Upper lobe of left lung (tissue), 4 donors: Measurements from ENCODE around the gene AHCYL2.

ENCODE experiments used
- CTCF ChIP-seq, 6 experiments: fragments of 450-650 bp in 4 of 6; fragments of 200-600 bp in 2 of 6; sonication (generic) in 2 of 6; IDR thresholded peaks; one replicate each; pipeline ENCODE4 v1.5.1; 2016 to 2019; ENCODE audit warnings: antibody characterized with exemption in 6 of 6
- POLR2A ChIP-seq, 4 donors: fragments of 450-650 bp; IDR thresholded peaks; one replicate each; pipeline ENCODE4 v1.5.1; 2016 to 2017; ENCODE audit warnings: antibody characterized with exemption in 4 of 4, mild to moderate bottlenecking in 2 of 4

- no peak for TF ChIP-seq CTCF (IDR thresholded peaks at IDR 0.05)
- no peak for TF ChIP-seq POLR2A (IDR thresholded peaks at IDR 0.05)
Observed at GRCh38 chr7:129456421-129456820, 231.6 kb downstream of the AHCYL2 start.
